SU-DHL-6 (cell line): ENCODE results near the gene FES.

Experiments used
- H2AFZ ChIP-seq: fragments of 200-600 bp; sonication (generic); 2 replicates; pipeline ENCODE4 v1.6.1; 2014; ENCODE audit warnings: low read depth, mild to moderate bottlenecking, moderate library complexity, mixed read lengths, antibody characterized with exemption, low read length; ENCODE audit not compliant: severe bottlenecking
- H3F3A ChIP-seq: fragments of 200-600 bp; shearing (Covaris generic); 2 replicates; pipeline ENCODE4 v1.6.0; 2016; ENCODE audit warnings: antibody characterized with exemption, mild to moderate bottlenecking; ENCODE audit not compliant: insufficient read depth
- H3K27ac ChIP-seq: fragments of 200-600 bp; sonication (generic); 2 replicates; pipeline ENCODE4 v1.5.1; 2016; ENCODE audit warnings: low read depth, mild to moderate bottlenecking, low read length, moderate library complexity, mixed read lengths
- H3K27me3 ChIP-seq: fragments of 200-600 bp; sonication (generic), shearing (Covaris generic); 2 replicates; pipeline ENCODE4 v1.6.0; 2014; ENCODE audit warnings: mild to moderate bottlenecking, low read length
- H3K36me3 ChIP-seq: fragments of 200-600 bp; sonication (generic); 2 replicates; pipeline ENCODE4 v1.6.1; 2014; ENCODE audit warnings: mild to moderate bottlenecking, low read length, mixed read lengths
- H3K4me2 ChIP-seq: fragments of 300-600, 200-600 bp; shearing (Covaris generic), sonication (generic); 2 replicates; pipeline ENCODE4 v1.6.0; 2014; ENCODE audit warnings: low read length, low read depth, mild to moderate bottlenecking; ENCODE audit not compliant: poor library complexity, severe bottlenecking
- H3K4me3 ChIP-seq: fragments of 200-600 bp; sonication (generic); 2 replicates; pipeline ENCODE4 v1.5.1; 2014; ENCODE audit warnings: antibody characterized with exemption, low read length, mild to moderate bottlenecking, mixed read lengths; ENCODE audit not compliant: insufficient read depth, poor library complexity, severe bottlenecking
- H3K79me2 ChIP-seq: fragments of 200-600 bp; sonication (generic); 2 replicates; pipeline ENCODE4 v1.6.1; 2014; ENCODE audit warnings: mild to moderate bottlenecking, low read length, moderate library complexity; ENCODE audit not compliant: insufficient read depth
- H3K9ac ChIP-seq: fragments of 200-600 bp; sonication (generic); 2 replicates; pipeline ENCODE4 v1.7.0; 2014; ENCODE audit warnings: mild to moderate bottlenecking, low read length
- H3K9me2 ChIP-seq: fragments of 200-600 bp; sonication (generic); replicated peaks from 2 replicates; pipeline ENCODE4 v1.6.1; 2014; ENCODE audit warnings: low read length; ENCODE audit not compliant: insufficient read depth
- H3K9me3 ChIP-seq: fragments of 200-600 bp; sonication (generic); 2 replicates; pipeline ENCODE4 v1.6.1; 2014; ENCODE audit warnings: low read length, mixed read lengths; ENCODE audit not compliant: insufficient read depth
- H4K20me1 ChIP-seq: fragments of 200-600 bp; sonication (generic); 2 replicates; pipeline ENCODE4 v1.6.1; 2014; ENCODE audit warnings: low read depth, mild to moderate bottlenecking, antibody characterized with exemption, low read length, moderate library complexity, mixed read lengths
- CTCF ChIP-seq: fragments of 200-600 bp; sonication (generic); IDR thresholded peaks from one replicate; pipeline ENCODE4 v1.5.1; 2017; ENCODE audit warnings: antibody characterized with exemption, mild to moderate bottlenecking, low read length, moderate library complexity; ENCODE audit not compliant: insufficient read depth, poor library complexity, severe bottlenecking
- EZH2phosphoT487 ChIP-seq: fragments of 200-600 bp; sonication (generic), shearing (Covaris generic); conservative IDR thresholded peaks from 2 replicates; pipeline ENCODE4 v1.6.1; 2018; ENCODE audit warnings: mild to moderate bottlenecking, antibody characterized with exemption, low read length, moderate library complexity, mixed read lengths

FES gene

GRCh38 chr15:90863987-90864386, 20.3 kb upstream of the FES start:
- no peak overlapping the region for H3K9ac ChIP-seq
- H3K4me2 ChIP-seq = no peak overlapping the region
- H3F3A ChIP-seq = no peaks in the 10 kb centered on the region
- H3K36me3 ChIP-seq = no peaks in the 10 kb centered on the region
- H3K4me3 ChIP-seq = no peak overlapping the region
- no peaks in the 10 kb centered on the region for H4K20me1 ChIP-seq
- H3K79me2 ChIP-seq = no peaks in the 10 kb centered on the region
- TF ChIP-seq EZH2phosphoT487 (no peak), CTCF (no peak)
- H3K9me2 ChIP-seq = no peaks in the 10 kb centered on the region
- H3K27ac ChIP-seq = no peak overlapping the region
- no peak overlapping the region for H2AFZ ChIP-seq
- H3K27me3 ChIP-seq = no peaks in the 10 kb centered on the region
- H3K9me3 ChIP-seq = no peaks in the 10 kb centered on the region

GRCh38 chr15:90864507-90864906, 19.8 kb upstream of the FES start:
- H3K9me2 ChIP-seq = no peaks in the 10 kb centered on the region
- H3K9me3 ChIP-seq = no peaks in the 10 kb centered on the region
- H3K4me3 ChIP-seq = no peak overlapping the region
- H2AFZ ChIP-seq = no peak overlapping the region
- H3K27me3 ChIP-seq = no peaks in the 10 kb centered on the region
- H3K79me2 ChIP-seq = no peaks in the 10 kb centered on the region
- TF ChIP-seq CTCF = no peak
- no peaks in the 10 kb centered on the region for H4K20me1 ChIP-seq
- no peak overlapping the region for H3K4me2 ChIP-seq
- H3F3A ChIP-seq = no peaks in the 10 kb centered on the region
- H3K27ac ChIP-seq = no peak overlapping the region
- no peak overlapping the region for H3K9ac ChIP-seq
- H3K36me3 ChIP-seq = no peaks in the 10 kb centered on the region

GRCh38 chr15:90865702-90866101, 18.6 kb upstream of the FES start:
- H3K27me3 ChIP-seq = no peaks in the 10 kb centered on the region
- H3K9me2 ChIP-seq = no peaks in the 10 kb centered on the region
- H3F3A ChIP-seq = no peaks in the 10 kb centered on the region
- no peak overlapping the region for H3K27ac ChIP-seq
- no peak overlapping the region for H3K4me3 ChIP-seq
- H3K36me3 ChIP-seq = no peaks in the 10 kb centered on the region
- no peaks in the 10 kb centered on the region for H3K79me2 ChIP-seq
- H4K20me1 ChIP-seq = no peaks in the 10 kb centered on the region
- H3K4me2 ChIP-seq = no peak overlapping the region
- no peaks in the 10 kb centered on the region for H3K9me3 ChIP-seq
- H3K9ac ChIP-seq = no peak overlapping the region
- TF ChIP-seq EZH2phosphoT487 (no peak), CTCF (no peak)
- no peak overlapping the region for H2AFZ ChIP-seq
